Measurements from ENCODE around the gene ZNF518A. TPM values are rescaled to one million over a fixed set of nuclear protein-coding genes. Genes with fewer than 3 reads are reported as not detected.

Gene ZNF518A
- total and polyA plus RNA-seq, 2 of the 8 experiments (the other 6 are each of a cell fraction or from before 2014, with no cell fraction given), result 6.6 to 34.8 TPM

DNA sequence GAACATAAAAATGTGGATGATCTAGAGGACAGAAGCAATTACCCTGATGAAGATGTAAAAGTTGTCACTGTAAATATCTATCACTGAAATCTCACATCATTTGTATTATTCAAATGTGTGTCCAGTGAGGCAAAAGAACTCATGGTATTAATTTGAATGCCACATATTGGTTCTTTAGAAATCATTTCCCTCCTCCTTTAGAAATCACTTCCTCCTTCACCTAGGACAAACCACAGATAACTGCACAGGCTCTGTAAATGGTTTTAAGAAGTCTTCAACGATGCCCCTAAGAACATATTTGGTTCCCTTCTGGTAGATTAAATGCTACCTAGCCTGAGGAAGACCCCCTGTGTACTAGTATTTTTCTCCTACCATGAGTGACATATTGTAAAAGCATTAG lies 33.1 kb upstream of the ZNF518A start:
- no peaks in the 10 kb centered on the region for H3K4me1 ChIP-seq (replicated peaks in 1 of 4; ENCODE audit: control insufficient read depth in 3 of 4, insufficient read depth in 4 of 4, low read length in 3 of 4)
- no peak overlapping the region for H2AFZ ChIP-seq (ENCODE audit: low read length)
- H2BK5ac ChIP-seq (ENCODE audit: low read depth, low read length), result no peak overlapping the region
- no peak overlapping the region for H3K4me2 ChIP-seq (ENCODE audit: insufficient read depth in 1 of 2, low read depth in 2 of 2, low read length in 2 of 2)
- H2AK5ac ChIP-seq (ENCODE audit: low read depth, low read length), result no peak overlapping the region
- no peak overlapping the region for H2BK20ac ChIP-seq (ENCODE audit: low read length)
- 67% methylated on average over 1 of the region's 1 CpG; no CpG with 5 or more reads in 1 of the 2 experiments for WGBS, 2 experiments (ENCODE audit: extremely low coverage in 1 of 2, insufficient coverage in 1 of 2, insufficient read length in 1 of 2, insufficient replicate concordance in 2 of 2, low coverage in 1 of 2, low lambda C conversion rate in 2 of 2, missing lambda C conversion rate in 1 of 2)
- H3K23me2 ChIP-seq (ENCODE audit: low read depth, low read length), result no peaks in the 10 kb centered on the region
- no peak overlapping the region for H2BK120ac ChIP-seq (replicated peaks; ENCODE audit: low read depth, low read length)
- no peak overlapping the region for H3K14ac ChIP-seq (ENCODE audit: insufficient read length)
- no peaks in the 10 kb centered on the region for H3K9me3 ChIP-seq (ENCODE audit: insufficient read depth in 2 of 2, low read depth in 1 of 2, low read length in 1 of 2)
- H3K4me3 ChIP-seq (ENCODE audit: extremely low read depth in 1 of 4, insufficient read depth in 2 of 4, low read depth in 3 of 4, low read length in 4 of 4), result no peak overlapping the region
- H4K20me1 ChIP-seq (replicated peaks in 1 of 2; ENCODE audit: control insufficient read depth in 1 of 2, insufficient read depth in 2 of 2, low read length in 2 of 2), result no peaks in the 10 kb centered on the region
- H3K36me3 ChIP-seq (ENCODE audit: control insufficient read depth in 2 of 4, insufficient read depth in 4 of 4, low read length in 3 of 4), result no peaks in the 10 kb centered on the region
- H3K9ac ChIP-seq (replicated peaks in 1 of 4; ENCODE audit: extremely low read depth in 1 of 4, low read depth in 3 of 4, low read length in 3 of 4), result no peak overlapping the region
- H2BK12ac ChIP-seq (ENCODE audit: low read depth, low read length), result no peak overlapping the region
- DNase-seq (ENCODE audit: low read depth in 1 of 2, low spot score in 2 of 2), result no peak
- TF ChIP-seq HDAC2 (IDR thresholded peaks at IDR 0.05; ENCODE audit: borderline replicate concordance in 1 of 2, low read depth in 2 of 2, low read length in 2 of 2), result no peak
- TF ChIP-seq YY1 (IDR thresholded peaks at IDR 0.05; ENCODE audit: low read depth, low read length), result no peak
- TF ChIP-seq GABPA (IDR thresholded peaks at IDR 0.05; ENCODE audit: borderline replicate concordance, insufficient read depth, low read length), result no peak
- TF ChIP-seq EP300 (IDR thresholded peaks at IDR 0.05; ENCODE audit: borderline replicate concordance in 1 of 2, low read depth in 2 of 2, low read length in 2 of 2), result no peak
- TF ChIP-seq, protein P1, sequence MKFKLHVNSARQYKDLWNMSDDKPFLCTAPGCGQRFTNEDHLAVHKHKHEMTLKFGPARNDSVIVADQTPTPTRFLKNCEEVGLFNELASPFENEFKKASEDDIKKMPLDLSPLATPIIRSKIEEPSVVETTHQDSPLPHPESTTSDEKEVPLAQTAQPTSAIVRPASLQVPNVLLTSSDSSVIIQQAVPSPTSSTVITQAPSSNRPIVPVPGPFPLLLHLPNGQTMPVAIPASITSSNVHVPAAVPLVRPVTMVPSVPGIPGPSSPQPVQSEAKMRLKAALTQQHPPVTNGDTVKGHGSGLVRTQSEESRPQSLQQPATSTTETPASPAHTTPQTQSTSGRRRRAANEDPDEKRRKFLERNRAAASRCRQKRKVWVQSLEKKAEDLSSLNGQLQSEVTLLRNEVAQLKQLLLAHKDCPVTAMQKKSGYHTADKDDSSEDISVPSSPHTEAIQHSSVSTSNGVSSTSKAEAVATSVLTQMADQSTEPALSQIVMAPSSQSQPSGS (IDR thresholded peaks at IDR 0.05; ENCODE audit: low read length), result no peak
- no peak for TF ChIP-seq POLR2AphosphoS5 (IDR thresholded peaks at IDR 0.05; ENCODE audit: low read depth, low read length)
- no peak for TF ChIP-seq PHF8 (conservative IDR thresholded peaks at IDR 0.05; ENCODE audit: low read depth, low read length)
- no peak for TF ChIP-seq JUND (IDR thresholded peaks at IDR 0.05; ENCODE audit: low read length)
- H3K23ac ChIP-seq (ENCODE audit: insufficient read length), result no peak overlapping the region
- no peaks in the 10 kb centered on the region for H3K79me2 ChIP-seq (ENCODE audit: control insufficient read depth in 1 of 2, insufficient read depth in 2 of 2, low read length in 2 of 2)
- no peak overlapping the region for H4K5ac ChIP-seq (ENCODE audit: insufficient read length, low read depth, low read length)
- H2BK15ac ChIP-seq (ENCODE audit: low read length), result no peak overlapping the region
- no peak overlapping the region for H3K27ac ChIP-seq (ENCODE audit: low read depth, low read length)
- no peak overlapping the region for H4K91ac ChIP-seq (replicated peaks; ENCODE audit: insufficient read length, low read length)
- H3K18ac ChIP-seq (ENCODE audit: extremely low read depth, low read length), result no peak overlapping the region
- H3K56ac ChIP-seq (replicated peaks; ENCODE audit: insufficient read length, low read depth, low read length), result no peak overlapping the region
- CTCF ChIA-PET (ENCODE audit: partially characterized antibody), result no interaction called here
- H4K8ac ChIP-seq (ENCODE audit: extremely low read depth, insufficient read depth, low read length), result no peak overlapping the region
- POLR2A ChIA-PET (ENCODE audit: partially characterized antibody), result interaction anchor here (1.0 kb wide), 1 partner anchor 27 kb away, joined by 3 read pairs; no protein-coding TSS in a partner anchor
- H3K27me3 ChIP-seq (replicated peaks in 1 of 4; ENCODE audit: control insufficient read depth in 3 of 4, extremely low read depth in 1 of 4, insufficient read depth in 3 of 4, low read length in 3 of 4), result no peaks in the 10 kb centered on the region
- no peaks in the 10 kb centered on the region for H3K79me1 ChIP-seq (ENCODE audit: low read depth, low read length)
- FAIRE-seq, result no peak
- H3K4ac ChIP-seq (replicated peaks; ENCODE audit: insufficient read length, low read depth, low read length), result no peak overlapping the region

Data from H1 (cell line).